ENCODE data around the gene TMEM248. TPM values are rescaled to one million over a fixed set of nuclear protein-coding genes. Genes with fewer than 3 reads are reported as not detected.
A peak's percentile ranks its signal among the peaks of the same experiment; 100 is the strongest.

TMEM248 gene
- total and polyA plus RNA-seq, 2 experiments from 2014 or later = 40.2 to 73.7 TPM

DNA sequence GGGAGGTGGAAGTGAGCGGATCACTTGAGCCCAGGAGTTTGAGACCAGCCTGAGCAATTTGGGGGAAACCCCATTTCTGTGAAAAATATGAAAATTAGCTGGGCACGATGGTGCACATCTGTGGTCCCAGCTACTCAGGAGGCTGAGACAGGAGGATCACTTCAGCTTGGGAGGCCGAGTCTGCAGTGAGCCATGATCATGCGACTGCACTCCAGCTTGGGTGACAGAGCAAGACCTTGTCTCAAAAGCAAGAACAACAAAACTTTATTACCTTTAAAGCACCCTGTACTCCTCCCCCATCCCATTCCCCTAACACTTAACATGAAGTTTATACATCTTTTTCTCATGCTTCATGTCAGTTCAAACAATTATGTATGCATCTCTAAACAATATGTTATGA, 1.3 kb upstream of the TMEM248 start:
- H3K4me2 ChIP-seq = no peak overlapping the region

More for the DNA sequence above, 1.3 kb upstream of the TMEM248 start:
- Mint-ChIP-seq H3K4me1 (peaks cover 11% of the 10 kb centered on the region; the same call in 2 of the 3 replicates), H3K27me3 (ENCODE audit: insufficient read depth, low read depth, poor library complexity) (no peaks in the 10 kb centered on the region), H3K27ac (no peak overlapping the region), H3K36me3 (ENCODE audit: low read depth) (no peaks in the 10 kb centered on the region), H3K4me3 (peak overlapping the region; percentile 14; the same call in 2 of the 3 replicates), H3K9me3 (0 out of 3 replicates have a peak, but pooled peaks cover 3% of the 10 kb centered on the region)
- peaks cover 5% of the 10 kb centered on the region; the same call in 1 of the 2 replicates for H4K20me1 ChIP-seq (replicated peaks; ENCODE audit: insufficient read depth)
- peaks cover 8% of the 10 kb centered on the region for H3K4me1 ChIP-seq (ENCODE audit: insufficient read depth)
- peaks cover 42% of the 10 kb centered on the region for H3K79me2 ChIP-seq (replicated peaks; ENCODE audit: insufficient read depth)
- TF ChIP-seq EZH2phosphoT487 (IDR thresholded peaks at IDR 0.05; ENCODE audit: unreplicated experiment) (no peak), CREB1 (CRISPR knock-in tag; IDR thresholded peaks at IDR 0.05; ENCODE audit: low read depth) (no peak), ZNF114 (CRISPR knock-in tag; IDR thresholded peaks at IDR 0.05) (no peak), CTCF (conservative IDR thresholded peaks at IDR 0.05; ENCODE audit: low read depth in 2 of 2) (no peak), POLR2AphosphoS5 (IDR thresholded peaks at IDR 0.05; ENCODE audit: low read depth) (no peak), REST (IDR thresholded peaks at IDR 0.05; ENCODE audit: unreplicated experiment) (no peak), NANOG (IDR thresholded peaks at IDR 0.05; ENCODE audit: borderline replicate concordance) (no peak), EZH2 (IDR thresholded peaks at IDR 0.05; ENCODE audit: low read depth, unreplicated experiment) (no peak), ZNF331 (CRISPR knock-in tag; IDR thresholded peaks at IDR 0.05; ENCODE audit: low read depth) (no peak), ZNF462 (CRISPR knock-in tag; IDR thresholded peaks at IDR 0.05) (no peak), JUNB (IDR thresholded peaks at IDR 0.05; ENCODE audit: unreplicated experiment) (no peak), STAT1 (IDR thresholded peaks at IDR 0.05; ENCODE audit: unreplicated experiment) (no peak)
- TF ChIP-seq, protein P1, sequence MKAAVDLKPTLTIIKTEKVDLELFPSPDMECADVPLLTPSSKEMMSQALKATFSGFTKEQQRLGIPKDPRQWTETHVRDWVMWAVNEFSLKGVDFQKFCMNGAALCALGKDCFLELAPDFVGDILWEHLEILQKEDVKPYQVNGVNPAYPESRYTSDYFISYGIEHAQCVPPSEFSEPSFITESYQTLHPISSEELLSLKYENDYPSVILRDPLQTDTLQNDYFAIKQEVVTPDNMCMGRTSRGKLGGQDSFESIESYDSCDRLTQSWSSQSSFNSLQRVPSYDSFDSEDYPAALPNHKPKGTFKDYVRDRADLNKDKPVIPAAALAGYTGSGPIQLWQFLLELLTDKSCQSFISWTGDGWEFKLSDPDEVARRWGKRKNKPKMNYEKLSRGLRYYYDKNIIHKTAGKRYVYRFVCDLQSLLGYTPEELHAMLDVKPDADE (IDR thresholded peaks at IDR 0.05) = no peak
- H3K27me3 ChIP-seq (ENCODE audit: insufficient read depth) = no peaks in the 10 kb centered on the region
- H3K9me2 ChIP-seq (ENCODE audit: insufficient read depth) = no peaks in the 10 kb centered on the region
- no peak for DNase-seq (ENCODE audit: low spot score)
- no peak overlapping the region for H3K27ac ChIP-seq (ENCODE audit: low read depth)
- no peaks in the 10 kb centered on the region for H3K36me3 ChIP-seq (ENCODE audit: insufficient read depth)
- no peak for ATAC-seq
- peaks cover 7% of the 10 kb centered on the region; the same call in 1 of the 2 replicates for H3F3A ChIP-seq (replicated peaks; ENCODE audit: low read depth)
- H3K4me3 ChIP-seq = no peak overlapping the region
- no peak overlapping the region for H2AFZ ChIP-seq
